ENCODE measurements around the gene MKI67.

MKI67 gene

DNA sequence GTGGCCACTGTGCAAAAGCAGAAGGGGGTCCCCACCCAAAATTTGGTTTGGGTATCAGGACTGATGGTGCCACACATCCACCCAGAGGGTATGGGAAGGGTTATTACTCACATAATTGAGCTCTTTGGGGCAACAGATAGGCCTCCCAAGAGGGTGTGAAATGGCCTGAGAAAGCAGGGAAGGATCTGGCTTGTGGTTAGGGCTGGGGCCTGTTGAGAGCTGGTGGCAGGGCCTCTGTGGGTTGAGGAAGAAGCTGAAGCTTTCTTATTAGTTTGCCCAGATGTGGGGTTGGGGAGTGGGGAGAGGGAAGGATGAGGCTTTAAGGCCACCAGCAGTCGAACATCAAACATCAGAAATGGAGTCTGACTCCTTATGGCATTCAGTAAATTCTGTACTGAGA is 18.3 kb upstream of the MKI67 start:
- TF ChIP-seq FOXM1 (IDR thresholded peaks at IDR 0.05; ENCODE audit: borderline replicate concordance, low read depth) (no peak), TCF12 (IDR thresholded peaks at IDR 0.05; ENCODE audit: low read depth) (no peak), RAD21 (IDR thresholded peaks at IDR 0.05; ENCODE audit: low read depth) (no peak), NFIC (IDR thresholded peaks at IDR 0.05) (no peak), CREB1 (IDR thresholded peaks at IDR 0.05; ENCODE audit: low read depth) (no peak), CEBPB (IDR thresholded peaks at IDR 0.05) (no peak), ZBTB7A (IDR thresholded peaks at IDR 0.05; ENCODE audit: low read depth) (no peak), EGR1 (IDR thresholded peaks at IDR 0.05) (no peak), YY1 (IDR thresholded peaks at IDR 0.05; ENCODE audit: low read depth) (no peak), EP300 (IDR thresholded peaks at IDR 0.05; ENCODE audit: borderline replicate concordance) (no peak)
- TF ChIP-seq, protein P1, sequence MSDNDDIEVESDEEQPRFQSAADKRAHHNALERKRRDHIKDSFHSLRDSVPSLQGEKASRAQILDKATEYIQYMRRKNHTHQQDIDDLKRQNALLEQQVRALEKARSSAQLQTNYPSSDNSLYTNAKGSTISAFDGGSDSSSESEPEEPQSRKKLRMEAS (IDR thresholded peaks at IDR 0.05), result no peak
- TF ChIP-seq, protein P2, sequence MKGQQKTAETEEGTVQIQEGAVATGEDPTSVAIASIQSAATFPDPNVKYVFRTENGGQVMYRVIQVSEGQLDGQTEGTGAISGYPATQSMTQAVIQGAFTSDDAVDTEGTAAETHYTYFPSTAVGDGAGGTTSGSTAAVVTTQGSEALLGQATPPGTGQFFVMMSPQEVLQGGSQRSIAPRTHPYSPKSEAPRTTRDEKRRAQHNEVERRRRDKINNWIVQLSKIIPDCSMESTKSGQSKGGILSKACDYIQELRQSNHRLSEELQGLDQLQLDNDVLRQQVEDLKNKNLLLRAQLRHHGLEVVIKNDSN (IDR thresholded peaks at IDR 0.05), result no peak
- TF ChIP-seq, protein P3, sequence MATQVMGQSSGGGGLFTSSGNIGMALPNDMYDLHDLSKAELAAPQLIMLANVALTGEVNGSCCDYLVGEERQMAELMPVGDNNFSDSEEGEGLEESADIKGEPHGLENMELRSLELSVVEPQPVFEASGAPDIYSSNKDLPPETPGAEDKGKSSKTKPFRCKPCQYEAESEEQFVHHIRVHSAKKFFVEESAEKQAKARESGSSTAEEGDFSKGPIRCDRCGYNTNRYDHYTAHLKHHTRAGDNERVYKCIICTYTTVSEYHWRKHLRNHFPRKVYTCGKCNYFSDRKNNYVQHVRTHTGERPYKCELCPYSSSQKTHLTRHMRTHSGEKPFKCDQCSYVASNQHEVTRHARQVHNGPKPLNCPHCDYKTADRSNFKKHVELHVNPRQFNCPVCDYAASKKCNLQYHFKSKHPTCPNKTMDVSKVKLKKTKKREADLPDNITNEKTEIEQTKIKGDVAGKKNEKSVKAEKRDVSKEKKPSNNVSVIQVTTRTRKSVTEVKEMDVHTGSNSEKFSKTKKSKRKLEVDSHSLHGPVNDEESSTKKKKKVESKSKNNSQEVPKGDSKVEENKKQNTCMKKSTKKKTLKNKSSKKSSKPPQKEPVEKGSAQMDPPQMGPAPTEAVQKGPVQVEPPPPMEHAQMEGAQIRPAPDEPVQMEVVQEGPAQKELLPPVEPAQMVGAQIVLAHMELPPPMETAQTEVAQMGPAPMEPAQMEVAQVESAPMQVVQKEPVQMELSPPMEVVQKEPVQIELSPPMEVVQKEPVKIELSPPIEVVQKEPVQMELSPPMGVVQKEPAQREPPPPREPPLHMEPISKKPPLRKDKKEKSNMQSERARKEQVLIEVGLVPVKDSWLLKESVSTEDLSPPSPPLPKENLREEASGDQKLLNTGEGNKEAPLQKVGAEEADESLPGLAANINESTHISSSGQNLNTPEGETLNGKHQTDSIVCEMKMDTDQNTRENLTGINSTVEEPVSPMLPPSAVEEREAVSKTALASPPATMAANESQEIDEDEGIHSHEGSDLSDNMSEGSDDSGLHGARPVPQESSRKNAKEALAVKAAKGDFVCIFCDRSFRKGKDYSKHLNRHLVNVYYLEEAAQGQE (IDR thresholded peaks at IDR 0.05; ENCODE audit: low read depth), result no peak

DNA sequence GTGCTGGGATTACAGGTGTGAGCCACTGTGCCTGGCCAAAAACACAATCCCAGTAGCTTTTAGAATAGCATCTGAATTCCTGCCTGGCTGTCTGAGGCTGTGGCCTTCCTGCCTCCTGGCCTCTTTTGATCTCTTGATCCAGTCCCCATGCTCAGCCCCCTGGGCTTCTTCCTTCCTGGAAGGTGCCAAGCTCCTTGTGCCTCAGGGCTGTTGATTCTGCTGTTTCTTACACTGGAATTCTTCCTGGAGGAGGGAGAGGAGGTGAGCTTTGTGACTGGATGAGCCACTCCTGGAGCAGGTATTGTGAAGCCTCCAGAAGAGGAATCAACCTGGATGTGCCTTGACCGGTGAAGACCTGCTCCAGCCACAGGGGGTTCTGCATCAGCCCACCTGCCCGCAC is 17.3 kb upstream of the MKI67 start:
- TF ChIP-seq EP300 (IDR thresholded peaks at IDR 0.05; ENCODE audit: borderline replicate concordance) (no peak), CEBPB (IDR thresholded peaks at IDR 0.05) (no peak), TAF1 (IDR thresholded peaks at IDR 0.05; ENCODE audit: low read depth) (no peak), YY1 (IDR thresholded peaks at IDR 0.05; ENCODE audit: low read depth) (no peak), TEAD4 (IDR thresholded peaks at IDR 0.05) (no peak), NFIC (IDR thresholded peaks at IDR 0.05) (no peak), RAD21 (IDR thresholded peaks at IDR 0.05; ENCODE audit: low read depth) (no peak), FOXM1 (IDR thresholded peaks at IDR 0.05; ENCODE audit: borderline replicate concordance, low read depth) (no peak), EGR1 (IDR thresholded peaks at IDR 0.05) (no peak), TCF12 (IDR thresholded peaks at IDR 0.05; ENCODE audit: low read depth) (no peak), ZBTB7A (IDR thresholded peaks at IDR 0.05; ENCODE audit: low read depth) (no peak), CREB1 (IDR thresholded peaks at IDR 0.05; ENCODE audit: low read depth) (no peak)
- TF ChIP-seq, protein P3 (IDR thresholded peaks at IDR 0.05; ENCODE audit: low read depth), result no peak
- TF ChIP-seq, protein P2 (IDR thresholded peaks at IDR 0.05), result no peak
- TF ChIP-seq, protein P1 (IDR thresholded peaks at IDR 0.05), result no peak

DNA sequence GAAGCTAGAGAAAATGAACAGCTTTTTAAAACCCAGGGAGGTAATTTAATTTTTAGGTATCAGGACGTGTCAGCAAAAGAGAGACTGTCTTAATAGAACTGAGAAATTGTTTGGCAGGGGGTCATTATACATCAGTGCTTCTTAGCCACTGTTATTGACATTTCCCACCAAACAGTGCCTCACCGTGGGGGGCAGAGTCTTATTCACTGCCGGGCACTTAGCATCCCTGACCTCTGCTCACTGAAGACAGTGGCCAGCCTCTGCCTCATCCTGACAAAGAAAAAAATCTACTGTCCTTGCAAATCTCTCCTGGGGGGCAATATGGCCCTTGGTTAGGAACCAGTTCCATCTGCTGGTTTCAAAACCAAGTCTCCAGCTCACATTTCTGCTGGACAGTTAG is 14.2 kb upstream of the MKI67 start:
- TF ChIP-seq, protein P1 (IDR thresholded peaks at IDR 0.05), result no peak
- TF ChIP-seq CREB1 (IDR thresholded peaks at IDR 0.05; ENCODE audit: low read depth) (no peak), NFIC (IDR thresholded peaks at IDR 0.05) (no peak), TCF12 (IDR thresholded peaks at IDR 0.05; ENCODE audit: low read depth) (no peak), EP300 (IDR thresholded peaks at IDR 0.05; ENCODE audit: borderline replicate concordance) (no peak), EGR1 (IDR thresholded peaks at IDR 0.05) (no peak), TAF1 (IDR thresholded peaks at IDR 0.05; ENCODE audit: low read depth) (no peak)
- TF ChIP-seq, protein P3 (IDR thresholded peaks at IDR 0.05; ENCODE audit: low read depth), result no peak

DNA sequence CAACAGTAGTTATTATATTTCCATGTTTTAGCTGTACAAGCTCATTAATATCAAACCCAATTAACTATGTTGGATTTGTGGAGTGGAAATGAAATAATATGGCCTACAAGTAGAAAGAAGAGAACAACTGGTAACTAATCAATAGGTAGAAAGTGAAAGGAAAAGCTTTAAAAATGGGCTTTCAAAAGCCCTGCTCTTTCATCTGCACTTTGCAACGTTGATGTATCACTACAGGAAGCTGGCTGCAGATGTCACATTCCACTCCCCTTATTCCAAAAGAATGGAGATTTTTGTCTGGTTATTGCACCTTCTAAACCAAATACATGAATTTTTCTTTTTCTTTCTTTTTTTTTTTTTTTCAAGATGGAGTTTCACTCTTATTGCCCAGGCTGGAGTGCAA is 11.7 kb upstream of the MKI67 start:
- TF ChIP-seq EP300 (IDR thresholded peaks at IDR 0.05; ENCODE audit: borderline replicate concordance) (no peak), TAF1 (IDR thresholded peaks at IDR 0.05; ENCODE audit: low read depth) (no peak)

DNA sequence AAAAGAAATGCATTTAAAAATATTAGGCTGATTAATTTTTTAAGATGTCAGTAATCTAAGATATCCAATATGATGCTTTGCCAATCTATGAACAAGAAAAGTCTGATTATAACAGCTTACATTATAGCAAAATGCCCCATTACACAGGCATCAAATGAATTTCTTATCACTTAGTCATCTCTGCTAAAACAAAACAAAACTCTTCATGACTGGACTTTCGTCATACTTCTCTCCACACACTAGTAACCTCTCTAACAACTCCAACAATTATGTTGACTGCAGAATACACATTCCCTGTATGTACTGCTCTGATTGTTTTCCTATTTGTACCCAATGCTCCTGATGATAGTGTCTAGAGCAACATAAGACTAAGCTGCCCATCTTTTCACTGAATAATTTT is 3.8 kb upstream of the MKI67 start:
- TF ChIP-seq, protein P3 (IDR thresholded peaks at IDR 0.05; ENCODE audit: low read depth), result no peak
- TF ChIP-seq EP300 (IDR thresholded peaks at IDR 0.05; ENCODE audit: borderline replicate concordance), result no peak
- TF ChIP-seq TAF1 (IDR thresholded peaks at IDR 0.05; ENCODE audit: low read depth), result no peak
- no peak for TF ChIP-seq NFIC (IDR thresholded peaks at IDR 0.05)
- TF ChIP-seq TCF12 (IDR thresholded peaks at IDR 0.05; ENCODE audit: low read depth), result no peak
- no peak for TF ChIP-seq YY1 (IDR thresholded peaks at IDR 0.05; ENCODE audit: low read depth)
- TF ChIP-seq CREB1 (IDR thresholded peaks at IDR 0.05; ENCODE audit: low read depth), result no peak
- TF ChIP-seq, protein P2 (IDR thresholded peaks at IDR 0.05), result no peak
- no peak for TF ChIP-seq TEAD4 (IDR thresholded peaks at IDR 0.05)
- TF ChIP-seq CEBPB (IDR thresholded peaks at IDR 0.05), result no peak
- no peak for TF ChIP-seq ZBTB7A (IDR thresholded peaks at IDR 0.05; ENCODE audit: low read depth)
- no peak for TF ChIP-seq FOXM1 (IDR thresholded peaks at IDR 0.05; ENCODE audit: borderline replicate concordance, low read depth)
- no peak for TF ChIP-seq EGR1 (IDR thresholded peaks at IDR 0.05)
- TF ChIP-seq, protein P1 (IDR thresholded peaks at IDR 0.05), result no peak
- TF ChIP-seq RAD21 (IDR thresholded peaks at IDR 0.05; ENCODE audit: low read depth), result no peak

All from Ishikawa (cell line).